ENCODE data around the gene MTRF1. TPM values are rescaled to one million over a fixed set of nuclear protein-coding genes. Genes with fewer than 3 reads are reported as not detected.

Gene MTRF1
- total RNA-seq, 1 experiment from 2014 or later = 11.4 TPM

DNA sequence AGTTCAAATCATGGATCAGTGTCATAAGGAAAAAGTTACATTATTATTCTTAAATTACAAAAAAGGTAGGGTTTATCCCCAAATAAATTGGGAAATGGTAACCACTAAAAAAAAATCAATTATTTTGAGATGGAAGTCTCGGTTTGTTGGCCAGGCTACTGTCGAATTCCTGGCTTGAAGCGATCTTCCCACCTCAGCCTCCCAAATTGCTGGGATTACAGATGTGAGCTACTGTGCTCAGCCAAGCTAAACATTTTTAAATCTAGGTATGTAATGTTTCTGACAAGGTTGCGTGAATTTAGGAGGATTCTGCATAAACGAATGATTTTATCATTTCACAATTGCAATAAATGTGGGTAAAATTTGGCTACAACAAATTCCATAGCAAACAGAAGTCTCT, 49.7 kb upstream of the MTRF1 start:
- no peak overlapping the region for H3K9ac ChIP-seq (ENCODE audit: low read length)
- intact Hi-C loops (cut with micrococcal nuclease) = no loop called here
- H4K20me1 ChIP-seq (ENCODE audit: insufficient read depth) = 0 out of 2 replicates have a peak, but pooled peaks cover 6% of the 10 kb centered on the region
- H3K27ac ChIP-seq (ENCODE audit: low read depth, low read length) = no peak overlapping the region
- TF ChIP-seq ELF1 (IDR thresholded peaks at IDR 0.05; ENCODE audit: borderline replicate concordance, low read depth) (no peak), ZFX (IDR thresholded peaks at IDR 0.05) (no peak), JUND (IDR thresholded peaks at IDR 0.05) (no peak), YY1 (IDR thresholded peaks at IDR 0.05; ENCODE audit: extremely low read depth, insufficient replicate concordance, low read depth, low read length) (no peak), ZNF274 (IDR thresholded peaks at IDR 0.05; ENCODE audit: low read depth, low read length) (no peak), SIN3A (IDR thresholded peaks at IDR 0.05; ENCODE audit: low read depth) (no peak), RAD21 (IDR thresholded peaks at IDR 0.05; ENCODE audit: low read depth) (no peak), FOSL1 (IDR thresholded peaks at IDR 0.05; ENCODE audit: low read depth) (no peak), EGR1 (IDR thresholded peaks at IDR 0.05; ENCODE audit: low read depth) (no peak), SRF (IDR thresholded peaks at IDR 0.05; ENCODE audit: low read depth) (no peak), POLR2AphosphoS5 (IDR thresholded peaks at IDR 0.05; ENCODE audit: low read depth, low read length) (no peak), CBX3 (IDR thresholded peaks at IDR 0.05; ENCODE audit: low read depth) (no peak), TCF7L2 (IDR thresholded peaks at IDR 0.05; ENCODE audit: borderline replicate concordance, extremely low read depth, insufficient read depth, insufficient read length) (no peak), EZH2phosphoT487 (IDR thresholded peaks at IDR 0.05; ENCODE audit: borderline replicate concordance) (no peak)
- TF ChIP-seq, protein P1, sequence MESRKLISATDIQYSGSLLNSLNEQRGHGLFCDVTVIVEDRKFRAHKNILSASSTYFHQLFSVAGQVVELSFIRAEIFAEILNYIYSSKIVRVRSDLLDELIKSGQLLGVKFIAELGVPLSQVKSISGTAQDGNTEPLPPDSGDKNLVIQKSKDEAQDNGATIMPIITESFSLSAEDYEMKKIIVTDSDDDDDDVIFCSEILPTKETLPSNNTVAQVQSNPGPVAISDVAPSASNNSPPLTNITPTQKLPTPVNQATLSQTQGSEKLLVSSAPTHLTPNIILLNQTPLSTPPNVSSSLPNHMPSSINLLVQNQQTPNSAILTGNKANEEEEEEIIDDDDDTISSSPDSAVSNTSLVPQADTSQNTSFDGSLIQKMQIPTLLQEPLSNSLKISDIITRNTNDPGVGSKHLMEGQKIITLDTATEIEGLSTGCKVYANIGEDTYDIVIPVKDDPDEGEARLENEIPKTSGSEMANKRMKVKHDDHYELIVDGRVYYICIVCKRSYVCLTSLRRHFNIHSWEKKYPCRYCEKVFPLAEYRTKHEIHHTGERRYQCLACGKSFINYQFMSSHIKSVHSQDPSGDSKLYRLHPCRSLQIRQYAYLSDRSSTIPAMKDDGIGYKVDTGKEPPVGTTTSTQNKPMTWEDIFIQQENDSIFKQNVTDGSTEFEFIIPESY (IDR thresholded peaks at IDR 0.05; ENCODE audit: extremely low read depth, insufficient replicate concordance, low read length) = no peak
- TF ChIP-seq, protein P2, sequence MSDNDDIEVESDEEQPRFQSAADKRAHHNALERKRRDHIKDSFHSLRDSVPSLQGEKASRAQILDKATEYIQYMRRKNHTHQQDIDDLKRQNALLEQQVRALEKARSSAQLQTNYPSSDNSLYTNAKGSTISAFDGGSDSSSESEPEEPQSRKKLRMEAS (IDR thresholded peaks at IDR 0.05) = no peak
- TF ChIP-seq, protein P3, sequence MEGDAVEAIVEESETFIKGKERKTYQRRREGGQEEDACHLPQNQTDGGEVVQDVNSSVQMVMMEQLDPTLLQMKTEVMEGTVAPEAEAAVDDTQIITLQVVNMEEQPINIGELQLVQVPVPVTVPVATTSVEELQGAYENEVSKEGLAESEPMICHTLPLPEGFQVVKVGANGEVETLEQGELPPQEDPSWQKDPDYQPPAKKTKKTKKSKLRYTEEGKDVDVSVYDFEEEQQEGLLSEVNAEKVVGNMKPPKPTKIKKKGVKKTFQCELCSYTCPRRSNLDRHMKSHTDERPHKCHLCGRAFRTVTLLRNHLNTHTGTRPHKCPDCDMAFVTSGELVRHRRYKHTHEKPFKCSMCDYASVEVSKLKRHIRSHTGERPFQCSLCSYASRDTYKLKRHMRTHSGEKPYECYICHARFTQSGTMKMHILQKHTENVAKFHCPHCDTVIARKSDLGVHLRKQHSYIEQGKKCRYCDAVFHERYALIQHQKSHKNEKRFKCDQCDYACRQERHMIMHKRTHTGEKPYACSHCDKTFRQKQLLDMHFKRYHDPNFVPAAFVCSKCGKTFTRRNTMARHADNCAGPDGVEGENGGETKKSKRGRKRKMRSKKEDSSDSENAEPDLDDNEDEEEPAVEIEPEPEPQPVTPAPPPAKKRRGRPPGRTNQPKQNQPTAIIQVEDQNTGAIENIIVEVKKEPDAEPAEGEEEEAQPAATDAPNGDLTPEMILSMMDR (IDR thresholded peaks at IDR 0.05 in 2 of 3, conservative IDR thresholded peaks at IDR 0.05 in 1 of 3; ENCODE audit: borderline replicate concordance in 1 of 3, insufficient read depth in 1 of 3, low read depth in 2 of 3, low read length in 2 of 3) = no peak
- TF ChIP-seq, protein P4, sequence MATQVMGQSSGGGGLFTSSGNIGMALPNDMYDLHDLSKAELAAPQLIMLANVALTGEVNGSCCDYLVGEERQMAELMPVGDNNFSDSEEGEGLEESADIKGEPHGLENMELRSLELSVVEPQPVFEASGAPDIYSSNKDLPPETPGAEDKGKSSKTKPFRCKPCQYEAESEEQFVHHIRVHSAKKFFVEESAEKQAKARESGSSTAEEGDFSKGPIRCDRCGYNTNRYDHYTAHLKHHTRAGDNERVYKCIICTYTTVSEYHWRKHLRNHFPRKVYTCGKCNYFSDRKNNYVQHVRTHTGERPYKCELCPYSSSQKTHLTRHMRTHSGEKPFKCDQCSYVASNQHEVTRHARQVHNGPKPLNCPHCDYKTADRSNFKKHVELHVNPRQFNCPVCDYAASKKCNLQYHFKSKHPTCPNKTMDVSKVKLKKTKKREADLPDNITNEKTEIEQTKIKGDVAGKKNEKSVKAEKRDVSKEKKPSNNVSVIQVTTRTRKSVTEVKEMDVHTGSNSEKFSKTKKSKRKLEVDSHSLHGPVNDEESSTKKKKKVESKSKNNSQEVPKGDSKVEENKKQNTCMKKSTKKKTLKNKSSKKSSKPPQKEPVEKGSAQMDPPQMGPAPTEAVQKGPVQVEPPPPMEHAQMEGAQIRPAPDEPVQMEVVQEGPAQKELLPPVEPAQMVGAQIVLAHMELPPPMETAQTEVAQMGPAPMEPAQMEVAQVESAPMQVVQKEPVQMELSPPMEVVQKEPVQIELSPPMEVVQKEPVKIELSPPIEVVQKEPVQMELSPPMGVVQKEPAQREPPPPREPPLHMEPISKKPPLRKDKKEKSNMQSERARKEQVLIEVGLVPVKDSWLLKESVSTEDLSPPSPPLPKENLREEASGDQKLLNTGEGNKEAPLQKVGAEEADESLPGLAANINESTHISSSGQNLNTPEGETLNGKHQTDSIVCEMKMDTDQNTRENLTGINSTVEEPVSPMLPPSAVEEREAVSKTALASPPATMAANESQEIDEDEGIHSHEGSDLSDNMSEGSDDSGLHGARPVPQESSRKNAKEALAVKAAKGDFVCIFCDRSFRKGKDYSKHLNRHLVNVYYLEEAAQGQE (IDR thresholded peaks at IDR 0.05; ENCODE audit: low read depth) = no peak
- no peak for DNase-seq (ENCODE audit: low read depth, low spot score)
- no peak overlapping the region for H2AFZ ChIP-seq (ENCODE audit: low read depth, low read length, poor library complexity, severe bottlenecking)
- H3K27me3 ChIP-seq (ENCODE audit: insufficient read depth, low read length) = no peaks in the 10 kb centered on the region
- H3K9me3 ChIP-seq (ENCODE audit: control insufficient read depth in 1 of 2, insufficient read depth in 1 of 2, low read depth in 1 of 2, low read length in 2 of 2) = no peaks in the 10 kb centered on the region
- H3K36me3 ChIP-seq (ENCODE audit: control insufficient read depth in 1 of 2, insufficient read depth in 2 of 2, low read length in 2 of 2) = no peaks in the 10 kb centered on the region; a peak in 1 of 4 replicates
- ATAC-seq = no peak
- no peaks in the 10 kb centered on the region for H3K9me2 ChIP-seq (ENCODE audit: insufficient read depth)
- ChIA-PET RAD21 (ENCODE audit: low non-redundant PET in 1 of 2, low total read pairs in 2 of 2, uncharacterized antibody in 2 of 2, unreplicated experiment in 2 of 2) (no interaction called here), CTCF (no interaction called here), POLR2A (no interaction called here)
- peaks cover 70% of the 10 kb centered on the region for H3K79me2 ChIP-seq (ENCODE audit: insufficient read depth, low read length)
- peaks cover 5 to 12% of the 10 kb centered on the region in 2 experiments; a peak in 3 of 4 replicates for H3K4me1 ChIP-seq (ENCODE audit: control insufficient read depth in 1 of 2, insufficient read depth in 2 of 2, low read length in 2 of 2)
- peak overlapping the region; percentile 80; the same call in 1 of the 2 replicates for H3K4me2 ChIP-seq (ENCODE audit: low read length)
- BruUV-seq (replicated peaks) = no TSS peak
- no peak overlapping the region; a peak in 1 of 4 replicates for H3K4me3 ChIP-seq (replicated peaks in 1 of 2; ENCODE audit: low read depth in 1 of 2, low read length in 2 of 2)
